ENCODE data around the gene TSPAN9. TPM values are rescaled to one million over a fixed set of nuclear protein-coding genes. Genes with fewer than 3 reads are reported as not detected.

Gene TSPAN9
- polyA plus RNA-seq, 1 of the 3 experiments (the other 2 are of a cell fraction), result 34.9 TPM

DNA sequence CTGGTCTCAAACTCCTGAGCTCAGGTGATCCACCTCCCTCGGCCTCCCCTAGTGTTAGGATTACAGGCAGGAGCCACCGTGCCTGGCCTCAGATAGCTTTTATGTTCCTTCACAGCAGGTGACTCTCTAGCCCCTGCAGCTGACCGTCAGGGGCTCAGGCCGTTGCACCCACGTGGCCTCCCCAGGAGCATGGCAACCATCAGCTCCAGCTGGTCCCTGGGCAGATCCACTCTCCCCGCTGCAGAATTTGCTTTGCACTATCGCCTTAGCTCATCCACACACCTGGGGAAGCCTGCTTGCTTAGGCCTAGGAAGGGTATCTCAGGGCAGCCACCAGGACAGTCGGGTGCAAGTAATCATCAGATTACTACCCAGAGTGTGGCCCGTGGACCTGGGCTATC, 62.6 kb downstream of the TSPAN9 start (continued):
- TF ChIP-seq, protein P1, sequence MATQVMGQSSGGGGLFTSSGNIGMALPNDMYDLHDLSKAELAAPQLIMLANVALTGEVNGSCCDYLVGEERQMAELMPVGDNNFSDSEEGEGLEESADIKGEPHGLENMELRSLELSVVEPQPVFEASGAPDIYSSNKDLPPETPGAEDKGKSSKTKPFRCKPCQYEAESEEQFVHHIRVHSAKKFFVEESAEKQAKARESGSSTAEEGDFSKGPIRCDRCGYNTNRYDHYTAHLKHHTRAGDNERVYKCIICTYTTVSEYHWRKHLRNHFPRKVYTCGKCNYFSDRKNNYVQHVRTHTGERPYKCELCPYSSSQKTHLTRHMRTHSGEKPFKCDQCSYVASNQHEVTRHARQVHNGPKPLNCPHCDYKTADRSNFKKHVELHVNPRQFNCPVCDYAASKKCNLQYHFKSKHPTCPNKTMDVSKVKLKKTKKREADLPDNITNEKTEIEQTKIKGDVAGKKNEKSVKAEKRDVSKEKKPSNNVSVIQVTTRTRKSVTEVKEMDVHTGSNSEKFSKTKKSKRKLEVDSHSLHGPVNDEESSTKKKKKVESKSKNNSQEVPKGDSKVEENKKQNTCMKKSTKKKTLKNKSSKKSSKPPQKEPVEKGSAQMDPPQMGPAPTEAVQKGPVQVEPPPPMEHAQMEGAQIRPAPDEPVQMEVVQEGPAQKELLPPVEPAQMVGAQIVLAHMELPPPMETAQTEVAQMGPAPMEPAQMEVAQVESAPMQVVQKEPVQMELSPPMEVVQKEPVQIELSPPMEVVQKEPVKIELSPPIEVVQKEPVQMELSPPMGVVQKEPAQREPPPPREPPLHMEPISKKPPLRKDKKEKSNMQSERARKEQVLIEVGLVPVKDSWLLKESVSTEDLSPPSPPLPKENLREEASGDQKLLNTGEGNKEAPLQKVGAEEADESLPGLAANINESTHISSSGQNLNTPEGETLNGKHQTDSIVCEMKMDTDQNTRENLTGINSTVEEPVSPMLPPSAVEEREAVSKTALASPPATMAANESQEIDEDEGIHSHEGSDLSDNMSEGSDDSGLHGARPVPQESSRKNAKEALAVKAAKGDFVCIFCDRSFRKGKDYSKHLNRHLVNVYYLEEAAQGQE (IDR thresholded peaks at IDR 0.05; ENCODE audit: low read depth, low read length), result no peak

DNA sequence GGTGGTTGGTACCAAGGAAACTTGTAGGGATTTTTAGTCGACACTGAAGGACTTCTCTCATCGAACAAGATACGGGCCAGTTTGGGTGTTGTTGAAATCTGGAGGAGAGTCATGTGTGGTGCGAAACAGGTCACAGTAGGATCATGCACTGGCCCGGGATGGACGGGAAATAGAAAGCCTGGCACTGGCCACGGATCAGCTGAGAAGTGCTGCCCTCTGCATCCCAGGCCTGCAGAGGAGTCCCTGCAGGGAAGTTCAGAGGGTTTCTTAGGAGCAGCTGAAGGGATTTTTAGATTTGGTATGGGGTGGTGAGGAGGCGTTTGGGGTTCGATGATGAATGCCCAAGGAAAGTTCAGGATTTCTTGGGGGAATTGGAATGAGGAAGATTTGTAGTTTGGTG, 63.1 kb downstream of the TSPAN9 start:
- ChIA-PET POLR2A (interaction anchor here (1.2 kb wide), 1 partner anchor 35 kb away, joined by 4 read pairs; no protein-coding TSS in a partner anchor), CTCF (interaction anchor here (0.7 to 16.7 kb wide), 5 partner anchors 36 to 157 kb away, joined by 3 to 368 read pairs (median 10); no protein-coding TSS in a partner anchor)
- H3K27ac ChIP-seq (ENCODE audit: low read depth in 2 of 2, low read length in 1 of 2), result no peak overlapping the region
- H3K9me2 ChIP-seq, result no peaks in the 10 kb centered on the region
- no peaks in the 10 kb centered on the region for H3K9me3 ChIP-seq
- no peaks in the 10 kb centered on the region for H3K79me2 ChIP-seq (ENCODE audit: insufficient read depth)
- no peaks in the 10 kb centered on the region for H3K36me3 ChIP-seq (replicated peaks in 1 of 2; ENCODE audit: control insufficient read depth in 1 of 2, insufficient read depth in 2 of 2, low read length in 1 of 2)
- TF ChIP-seq, protein P2, sequence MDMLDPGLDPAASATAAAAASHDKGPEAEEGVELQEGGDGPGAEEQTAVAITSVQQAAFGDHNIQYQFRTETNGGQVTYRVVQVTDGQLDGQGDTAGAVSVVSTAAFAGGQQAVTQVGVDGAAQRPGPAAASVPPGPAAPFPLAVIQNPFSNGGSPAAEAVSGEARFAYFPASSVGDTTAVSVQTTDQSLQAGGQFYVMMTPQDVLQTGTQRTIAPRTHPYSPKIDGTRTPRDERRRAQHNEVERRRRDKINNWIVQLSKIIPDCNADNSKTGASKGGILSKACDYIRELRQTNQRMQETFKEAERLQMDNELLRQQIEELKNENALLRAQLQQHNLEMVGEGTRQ (IDR thresholded peaks at IDR 0.05; ENCODE audit: borderline replicate concordance, low read depth, low read length), result no peak
- no peak overlapping the region for H3K9ac ChIP-seq
- peaks cover 7 to 8% of the 10 kb centered on the region in 2 experiments; a peak in 2 of 4 replicates for H3K4me1 ChIP-seq (ENCODE audit: control insufficient read depth in 1 of 2, insufficient read depth in 2 of 2, low read depth in 1 of 2, low read length in 1 of 2)
- WGBS (ENCODE audit: low lambda C conversion rate), result 89% methylated on average over 9 of the region's 9 CpGs
- H2AFZ ChIP-seq (ENCODE audit: low read depth), result no peak overlapping the region
- no peaks in the 10 kb centered on the region for H3K27me3 ChIP-seq (ENCODE audit: insufficient read depth)
- DNase-seq, result no peak
- H3F3A ChIP-seq (replicated peaks; ENCODE audit: insufficient read depth), result no peaks in the 10 kb centered on the region
- H3K4me2 ChIP-seq, result no peak overlapping the region
- no peak overlapping the region for H3K4me3 ChIP-seq (ENCODE audit: low read depth in 2 of 2, low read length in 1 of 2)
- H4K20me1 ChIP-seq (ENCODE audit: insufficient read depth), result peaks cover 3% of the 10 kb centered on the region; the same call in 1 of the 2 replicates

DNA sequence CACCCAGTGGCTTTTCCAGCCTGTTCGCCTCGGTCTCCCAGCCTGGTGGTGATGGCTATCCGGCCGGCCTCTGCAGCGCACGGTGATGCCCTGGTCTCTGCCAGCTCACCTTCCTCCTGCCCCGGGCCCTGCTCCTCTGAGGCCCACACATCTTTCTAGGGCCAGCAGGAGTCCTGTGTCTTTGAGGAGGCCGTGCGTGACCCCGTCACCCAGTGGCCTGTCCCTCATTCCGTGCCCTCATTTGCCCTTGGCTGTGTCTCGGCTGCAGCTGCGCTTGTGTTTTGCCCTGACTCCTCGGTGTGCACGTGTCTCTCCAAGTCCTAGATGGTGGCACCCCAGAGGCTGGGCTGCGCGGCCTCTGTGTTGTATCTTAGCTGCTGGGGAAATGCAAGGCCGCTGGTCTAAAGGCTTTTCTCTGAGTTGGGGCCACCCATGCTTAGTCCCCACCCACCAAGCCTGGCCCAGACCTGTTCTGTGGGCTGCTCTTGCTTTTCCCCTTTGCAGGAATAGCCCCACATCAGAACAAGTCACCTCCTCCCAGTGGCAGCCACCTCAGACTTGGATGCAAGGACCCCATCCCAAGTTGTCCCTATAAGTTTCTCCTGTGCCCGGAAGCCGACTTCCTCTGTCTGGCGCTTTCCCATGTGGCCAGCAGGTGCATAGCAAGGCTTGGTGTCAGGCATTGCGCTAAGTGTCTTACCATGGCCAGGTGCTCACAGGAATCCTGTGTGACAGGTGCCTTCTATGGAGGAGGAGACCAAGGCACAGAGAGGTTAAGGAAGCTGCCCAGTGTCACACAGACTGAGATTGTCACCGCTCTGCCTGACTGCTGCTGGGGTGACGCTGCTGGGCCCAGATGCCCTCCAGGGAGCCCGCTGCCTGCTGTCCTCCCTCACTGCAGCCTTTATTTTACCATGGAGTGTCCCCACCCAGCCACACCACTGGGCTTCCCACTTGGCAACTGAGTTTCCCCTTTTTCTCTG, 64.5 kb downstream of the TSPAN9 start:
- H4K20me1 ChIP-seq (ENCODE audit: insufficient read depth), result peaks cover 6% of the 10 kb centered on the region; the same call in 1 of the 2 replicates
- TF ChIP-seq, protein P3, sequence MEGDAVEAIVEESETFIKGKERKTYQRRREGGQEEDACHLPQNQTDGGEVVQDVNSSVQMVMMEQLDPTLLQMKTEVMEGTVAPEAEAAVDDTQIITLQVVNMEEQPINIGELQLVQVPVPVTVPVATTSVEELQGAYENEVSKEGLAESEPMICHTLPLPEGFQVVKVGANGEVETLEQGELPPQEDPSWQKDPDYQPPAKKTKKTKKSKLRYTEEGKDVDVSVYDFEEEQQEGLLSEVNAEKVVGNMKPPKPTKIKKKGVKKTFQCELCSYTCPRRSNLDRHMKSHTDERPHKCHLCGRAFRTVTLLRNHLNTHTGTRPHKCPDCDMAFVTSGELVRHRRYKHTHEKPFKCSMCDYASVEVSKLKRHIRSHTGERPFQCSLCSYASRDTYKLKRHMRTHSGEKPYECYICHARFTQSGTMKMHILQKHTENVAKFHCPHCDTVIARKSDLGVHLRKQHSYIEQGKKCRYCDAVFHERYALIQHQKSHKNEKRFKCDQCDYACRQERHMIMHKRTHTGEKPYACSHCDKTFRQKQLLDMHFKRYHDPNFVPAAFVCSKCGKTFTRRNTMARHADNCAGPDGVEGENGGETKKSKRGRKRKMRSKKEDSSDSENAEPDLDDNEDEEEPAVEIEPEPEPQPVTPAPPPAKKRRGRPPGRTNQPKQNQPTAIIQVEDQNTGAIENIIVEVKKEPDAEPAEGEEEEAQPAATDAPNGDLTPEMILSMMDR (IDR thresholded peaks at IDR 0.05), result peak; percentile 8; the same call in 1 of the 2 replicates
- no peak for TF ChIP-seq JUND (IDR thresholded peaks at IDR 0.05)
- ChIA-PET POLR2A (no interaction called here), CTCF (interaction anchor here (16.7 kb wide), 1 partner anchor 134 kb away, joined by 368 read pairs; no protein-coding TSS in a partner anchor)
- H3K9ac ChIP-seq, result no peak overlapping the region
- no peaks in the 10 kb centered on the region for H3K9me2 ChIP-seq
- no peaks in the 10 kb centered on the region for H3F3A ChIP-seq (replicated peaks; ENCODE audit: insufficient read depth)
- H3K4me3 ChIP-seq (ENCODE audit: low read depth in 2 of 2, low read length in 1 of 2), result no peak overlapping the region
- H3K79me2 ChIP-seq (ENCODE audit: insufficient read depth), result no peaks in the 10 kb centered on the region; the same call in 1 of the 2 replicates
- H2AFZ ChIP-seq (ENCODE audit: low read depth), result no peak overlapping the region
- no peak overlapping the region for H3K4me2 ChIP-seq
- H3K4me1 ChIP-seq (ENCODE audit: control insufficient read depth in 1 of 2, insufficient read depth in 2 of 2, low read depth in 1 of 2, low read length in 1 of 2), result peaks cover 7 to 8% of the 10 kb centered on the region in 2 experiments; a peak in 2 of 4 replicates
- H3K27me3 ChIP-seq (ENCODE audit: insufficient read depth), result no peaks in the 10 kb centered on the region
- H3K36me3 ChIP-seq (replicated peaks in 1 of 2; ENCODE audit: control insufficient read depth in 1 of 2, insufficient read depth in 2 of 2, low read length in 1 of 2), result no peaks in the 10 kb centered on the region
- no peaks in the 10 kb centered on the region for H3K9me3 ChIP-seq
- WGBS (ENCODE audit: low lambda C conversion rate), result 89% methylated on average over 23 of the region's 25 CpGs
- DNase-seq, result no peak
- no peak overlapping the region for H3K27ac ChIP-seq (ENCODE audit: low read depth in 2 of 2, low read length in 1 of 2)

All from SK-N-SH (cell line).